SK-N-SH treated with all-trans-retinoic acid at 6 μM for 48 hours (cell line): Measurements from ENCODE around the gene GEMIN5.

Experiments
- ATAC-seq: fragments of 200-7000 bp; cut with Tn5 transposase; 3 replicates; pipeline ENCODE4 v1.9.1; 2020; ENCODE audit warnings: mild to moderate bottlenecking, moderate library complexity
- ARNTL ChIP-seq: fragments of 450-650 bp; formaldehyde crosslinking; IDR thresholded peaks from 2 replicates; pipeline ENCODE4 v1.5.0; 2020; ENCODE audit warnings: low read depth, mild to moderate bottlenecking, moderate library complexity, borderline replicate concordance
- BACH2 ChIP-seq: fragments of 250-450 bp; sonication (Bioruptor Pico); IDR thresholded peaks from 2 replicates; pipeline ENCODE4 v1.9.0; 2021; ENCODE audit warnings: mild to moderate bottlenecking, borderline replicate concordance
- ESRRG ChIP-seq: fragments of 250-450 bp; sonication (Bioruptor Pico); IDR thresholded peaks from 2 replicates; pipeline ENCODE4 v1.6.1; 2021; ENCODE audit warnings: mild to moderate bottlenecking
- GLIS3 ChIP-seq: fragments of 250-450 bp; sonication (Bioruptor Pico); IDR thresholded peaks from 2 replicates; pipeline ENCODE4 v1.5.0; 2020; ENCODE audit warnings: mild to moderate bottlenecking, moderate library complexity
- ISL1 ChIP-seq: fragments of 250-450 bp; sonication (Bioruptor Pico); IDR thresholded peaks from 2 replicates; pipeline ENCODE4 v2.1.2; 2022; ENCODE audit warnings: mild to moderate bottlenecking, moderate library complexity
- OSR1 ChIP-seq: fragments of 250-450 bp; sonication (Bioruptor Pico); IDR thresholded peaks from 2 replicates; pipeline ENCODE4 v1.8.0; 2022; ENCODE audit warnings: moderate library complexity, mild to moderate bottlenecking, inconsistent platforms
- POU6F1 ChIP-seq: fragments of 250-450 bp; sonication (Bioruptor Pico); IDR thresholded peaks from 2 replicates; pipeline ENCODE4 v1.8.0; 2021; ENCODE audit warnings: low read depth, mild to moderate bottlenecking, moderate library complexity, borderline replicate concordance
- PPARA ChIP-seq: fragments of 250-450 bp; sonication (Bioruptor Pico); IDR thresholded peaks from 2 replicates; pipeline ENCODE4 v1.5.0; 2020; ENCODE audit warnings: mild to moderate bottlenecking, borderline replicate concordance
- RARB ChIP-seq: fragments of 250-450 bp; sonication (Bioruptor Pico); IDR thresholded peaks from 2 replicates; pipeline ENCODE4 v1.8.0; 2021; ENCODE audit warnings: mild to moderate bottlenecking, moderate library complexity
- SNAI2 ChIP-seq: fragments of 250-450 bp; sonication (Bioruptor Pico); IDR thresholded peaks from 2 replicates; pipeline ENCODE4 v1.5.0; 2020; ENCODE audit warnings: mild to moderate bottlenecking, moderate library complexity
- TOX ChIP-seq: fragments of 250-450 bp; sonication (Bioruptor Pico); IDR thresholded peaks from 2 replicates; pipeline ENCODE4 v1.8.0; 2021; ENCODE audit warnings: mild to moderate bottlenecking, moderate library complexity, borderline replicate concordance
- TSHZ2 ChIP-seq: fragments of 250-450 bp; sonication (Bioruptor Pico); IDR thresholded peaks from 2 replicates; pipeline ENCODE4 v1.5.0; 2020; ENCODE audit warnings: mild to moderate bottlenecking, moderate library complexity
- ZC3H10 ChIP-seq: fragments of 250-450 bp; sonication (Bioruptor Pico); IDR thresholded peaks from 2 replicates; pipeline ENCODE4 v1.5.1; 2021; ENCODE audit warnings: mild to moderate bottlenecking, moderate library complexity
- ZFP3 ChIP-seq: fragments of 250-450 bp; sonication (Bioruptor Pico); IDR thresholded peaks from 2 replicates; pipeline ENCODE4 v1.5.0; 2020; ENCODE audit warnings: mild to moderate bottlenecking, moderate library complexity
- ZNF565 ChIP-seq: fragments of 450-650 bp; formaldehyde crosslinking; conservative IDR thresholded peaks from 2 replicates; pipeline ENCODE4 v1.5.0; 2020; ENCODE audit warnings: low read depth, mild to moderate bottlenecking, moderate library complexity
- ZNF70 ChIP-seq: fragments of 450-650 bp; formaldehyde crosslinking; IDR thresholded peaks from 2 replicates; pipeline ENCODE4 v1.5.0; 2020; ENCODE audit warnings: mild to moderate bottlenecking, moderate library complexity
- ZNF8 ChIP-seq: fragments of 450-650 bp; formaldehyde crosslinking; IDR thresholded peaks from 2 replicates; pipeline ENCODE4 v1.5.0; 2020; ENCODE audit warnings: mild to moderate bottlenecking, moderate library complexity
- TF ChIP-seq, protein P1 (sequence below): fragments of 250-450 bp; sonication (Bioruptor Pico); IDR thresholded peaks from 2 replicates; pipeline ENCODE4 v1.5.1; 2020; ENCODE audit warnings: low read depth, mild to moderate bottlenecking, moderate library complexity
- TF ChIP-seq, protein P2 (sequence below): fragments of 250-450 bp; sonication (Bioruptor Pico); IDR thresholded peaks from 2 replicates; pipeline ENCODE4 v1.8.0; 2020; ENCODE audit warnings: mild to moderate bottlenecking, moderate library complexity, borderline replicate concordance
- TF ChIP-seq, protein P3 (sequence below): fragments of 250-450 bp; sonication (Bioruptor Pico); IDR thresholded peaks from 2 replicates; pipeline ENCODE4 v1.5.1; 2021; ENCODE audit warnings: mild to moderate bottlenecking, moderate library complexity

The GEMIN5 gene

DNA sequence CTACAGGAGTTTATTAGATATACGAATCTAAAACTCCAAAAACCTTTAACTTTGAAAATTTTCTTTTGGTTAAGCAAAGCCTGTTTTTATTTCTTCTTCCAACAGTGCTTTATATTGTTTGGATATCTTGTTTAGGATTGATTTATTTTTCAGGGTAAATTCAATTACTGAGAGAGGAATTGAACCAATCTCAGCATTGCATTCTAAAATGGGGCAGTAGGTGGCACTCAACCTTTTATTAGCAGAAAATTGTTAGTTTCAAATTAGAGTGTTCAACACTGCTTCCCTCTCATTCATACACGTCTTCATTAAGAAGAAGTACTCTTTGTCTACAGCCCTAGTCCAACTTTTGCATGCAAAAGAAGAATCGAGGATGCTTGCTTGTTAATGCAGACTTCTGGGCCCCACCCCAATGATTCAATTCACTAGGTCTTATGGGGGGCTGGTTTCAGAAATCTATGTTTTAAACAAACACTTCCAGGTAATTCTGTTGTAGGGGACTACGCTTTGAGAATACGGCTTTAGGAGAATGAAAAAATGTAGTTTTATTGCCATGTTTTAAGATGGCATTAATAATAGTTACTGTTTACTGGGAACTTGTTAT is 29.5 kb upstream of the GEMIN5 start:
- peak; percentile 65; the same call in 2 of the 3 replicates for ATAC-seq
- TF ChIP-seq ISL1, result no peak
- no peak for TF ChIP-seq GLIS3 (CRISPR knock-in tag)
- no peak for TF ChIP-seq ZC3H10
- TF ChIP-seq ZNF565, result no peak
- TF ChIP-seq, protein P1, sequence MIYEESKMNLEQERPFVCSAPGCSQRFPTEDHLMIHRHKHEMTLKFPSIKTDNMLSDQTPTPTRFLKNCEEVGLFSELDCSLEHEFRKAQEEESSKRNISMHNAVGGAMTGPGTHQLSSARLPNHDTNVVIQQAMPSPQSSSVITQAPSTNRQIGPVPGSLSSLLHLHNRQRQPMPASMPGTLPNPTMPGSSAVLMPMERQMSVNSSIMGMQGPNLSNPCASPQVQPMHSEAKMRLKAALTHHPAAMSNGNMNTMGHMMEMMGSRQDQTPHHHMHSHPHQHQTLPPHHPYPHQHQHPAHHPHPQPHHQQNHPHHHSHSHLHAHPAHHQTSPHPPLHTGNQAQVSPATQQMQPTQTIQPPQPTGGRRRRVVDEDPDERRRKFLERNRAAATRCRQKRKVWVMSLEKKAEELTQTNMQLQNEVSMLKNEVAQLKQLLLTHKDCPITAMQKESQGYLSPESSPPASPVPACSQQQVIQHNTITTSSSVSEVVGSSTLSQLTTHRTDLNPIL (CRISPR knock-in tag), result no peak
- TF ChIP-seq TSHZ2 (CRISPR knock-in tag), result no peak
- TF ChIP-seq, protein P2, sequence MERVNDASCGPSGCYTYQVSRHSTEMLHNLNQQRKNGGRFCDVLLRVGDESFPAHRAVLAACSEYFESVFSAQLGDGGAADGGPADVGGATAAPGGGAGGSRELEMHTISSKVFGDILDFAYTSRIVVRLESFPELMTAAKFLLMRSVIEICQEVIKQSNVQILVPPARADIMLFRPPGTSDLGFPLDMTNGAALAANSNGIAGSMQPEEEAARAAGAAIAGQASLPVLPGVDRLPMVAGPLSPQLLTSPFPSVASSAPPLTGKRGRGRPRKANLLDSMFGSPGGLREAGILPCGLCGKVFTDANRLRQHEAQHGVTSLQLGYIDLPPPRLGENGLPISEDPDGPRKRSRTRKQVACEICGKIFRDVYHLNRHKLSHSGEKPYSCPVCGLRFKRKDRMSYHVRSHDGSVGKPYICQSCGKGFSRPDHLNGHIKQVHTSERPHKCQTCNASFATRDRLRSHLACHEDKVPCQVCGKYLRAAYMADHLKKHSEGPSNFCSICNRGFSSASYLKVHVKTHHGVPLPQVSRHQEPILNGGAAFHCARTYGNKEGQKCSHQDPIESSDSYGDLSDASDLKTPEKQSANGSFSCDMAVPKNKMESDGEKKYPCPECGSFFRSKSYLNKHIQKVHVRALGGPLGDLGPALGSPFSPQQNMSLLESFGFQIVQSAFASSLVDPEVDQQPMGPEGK (CRISPR knock-in tag), result no peak
- TF ChIP-seq OSR1, result no peak
- no peak for TF ChIP-seq PPARA

DNA sequence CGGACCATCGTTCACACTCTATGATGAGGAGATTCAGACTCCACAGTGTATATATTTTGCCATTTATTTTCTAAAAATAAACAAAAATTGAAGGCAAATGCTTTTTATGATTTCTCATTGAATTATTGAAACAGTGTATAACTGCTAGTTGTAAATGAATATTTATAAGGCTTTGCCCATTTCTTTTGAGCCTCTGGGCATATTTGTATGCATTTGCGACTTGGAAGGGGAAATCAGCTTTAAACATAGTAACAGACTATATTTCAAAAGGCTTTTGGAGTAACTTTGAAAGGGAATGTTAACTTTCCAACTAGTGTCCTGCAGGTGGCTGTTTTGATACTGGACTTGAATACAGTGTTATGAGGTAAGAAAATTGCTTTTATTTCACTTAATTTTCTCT is 28.9 kb upstream of the GEMIN5 start:
- ATAC-seq, result no peak
- TF ChIP-seq ARNTL (CRISPR knock-in tag), result no peak
- TF ChIP-seq OSR1, result no peak
- TF ChIP-seq BACH2 (CRISPR knock-in tag), result no peak
- TF ChIP-seq, protein P3, sequence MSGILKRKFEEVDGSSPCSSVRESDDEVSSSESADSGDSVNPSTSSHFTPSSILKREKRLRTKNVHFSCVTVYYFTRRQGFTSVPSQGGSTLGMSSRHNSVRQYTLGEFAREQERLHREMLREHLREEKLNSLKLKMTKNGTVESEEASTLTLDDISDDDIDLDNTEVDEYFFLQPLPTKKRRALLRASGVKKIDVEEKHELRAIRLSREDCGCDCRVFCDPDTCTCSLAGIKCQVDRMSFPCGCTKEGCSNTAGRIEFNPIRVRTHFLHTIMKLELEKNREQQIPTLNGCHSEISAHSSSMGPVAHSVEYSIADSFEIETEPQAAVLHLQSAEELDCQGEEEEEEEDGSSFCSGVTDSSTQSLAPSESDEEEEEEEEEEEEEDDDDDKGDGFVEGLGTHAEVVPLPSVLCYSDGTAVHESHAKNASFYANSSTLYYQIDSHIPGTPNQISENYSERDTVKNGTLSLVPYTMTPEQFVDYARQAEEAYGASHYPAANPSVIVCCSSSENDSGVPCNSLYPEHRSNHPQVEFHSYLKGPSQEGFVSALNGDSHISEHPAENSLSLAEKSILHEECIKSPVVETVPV (CRISPR knock-in tag), result no peak
- TF ChIP-seq ZNF8 (CRISPR knock-in tag), result no peak
- TF ChIP-seq ZNF70, result no peak
- TF ChIP-seq ZFP3 (CRISPR knock-in tag), result no peak
- TF ChIP-seq TOX (CRISPR knock-in tag), result no peak
- TF ChIP-seq SNAI2 (CRISPR knock-in tag), result no peak
- TF ChIP-seq RARB (CRISPR knock-in tag), result no peak
- no peak for TF ChIP-seq TSHZ2 (CRISPR knock-in tag)
- TF ChIP-seq, protein P1 (CRISPR knock-in tag), result no peak
- TF ChIP-seq POU6F1 (CRISPR knock-in tag), result no peak
- TF ChIP-seq ESRRG (CRISPR knock-in tag), result no peak
